ENCODE data around the gene PRTG. TPM values are rescaled to one million over a fixed set of nuclear protein-coding genes. Genes with fewer than 3 reads are reported as not detected.
"Not testable (repeated sequence)": the region's sequence is repeated elsewhere in the genome, so short reads cannot be mapped to it uniquely, and the experiment has no call there.

Gene PRTG
- total RNA-seq, 1 donor from 2014 or later: 574 TPM

DNA sequence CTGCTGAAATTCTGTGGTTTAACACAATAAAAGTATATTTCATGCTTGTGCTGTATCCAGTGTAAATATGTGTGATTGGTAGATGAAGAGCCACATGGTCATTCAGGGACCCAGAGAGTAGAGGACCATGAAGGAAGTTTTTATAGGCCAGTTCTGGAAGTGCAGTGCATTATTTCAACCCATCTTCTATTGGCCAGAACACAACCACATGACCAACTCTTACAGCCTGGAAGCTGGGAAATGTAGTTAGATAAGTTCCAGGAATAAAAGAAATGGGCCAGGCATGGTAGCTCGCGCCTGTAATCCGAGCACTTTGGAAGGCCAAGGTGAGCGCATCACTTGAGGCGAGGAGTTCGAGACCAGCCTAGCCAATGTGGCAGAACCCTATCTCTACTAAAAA lies 21.4 kb upstream of the PRTG start:
- TF ChIP-seq EZH2 (IDR thresholded peaks at IDR 0.05) (no peak), EZH2phosphoT487 (IDR thresholded peaks at IDR 0.05) (no peak)
- TF ChIP-seq, protein P1, sequence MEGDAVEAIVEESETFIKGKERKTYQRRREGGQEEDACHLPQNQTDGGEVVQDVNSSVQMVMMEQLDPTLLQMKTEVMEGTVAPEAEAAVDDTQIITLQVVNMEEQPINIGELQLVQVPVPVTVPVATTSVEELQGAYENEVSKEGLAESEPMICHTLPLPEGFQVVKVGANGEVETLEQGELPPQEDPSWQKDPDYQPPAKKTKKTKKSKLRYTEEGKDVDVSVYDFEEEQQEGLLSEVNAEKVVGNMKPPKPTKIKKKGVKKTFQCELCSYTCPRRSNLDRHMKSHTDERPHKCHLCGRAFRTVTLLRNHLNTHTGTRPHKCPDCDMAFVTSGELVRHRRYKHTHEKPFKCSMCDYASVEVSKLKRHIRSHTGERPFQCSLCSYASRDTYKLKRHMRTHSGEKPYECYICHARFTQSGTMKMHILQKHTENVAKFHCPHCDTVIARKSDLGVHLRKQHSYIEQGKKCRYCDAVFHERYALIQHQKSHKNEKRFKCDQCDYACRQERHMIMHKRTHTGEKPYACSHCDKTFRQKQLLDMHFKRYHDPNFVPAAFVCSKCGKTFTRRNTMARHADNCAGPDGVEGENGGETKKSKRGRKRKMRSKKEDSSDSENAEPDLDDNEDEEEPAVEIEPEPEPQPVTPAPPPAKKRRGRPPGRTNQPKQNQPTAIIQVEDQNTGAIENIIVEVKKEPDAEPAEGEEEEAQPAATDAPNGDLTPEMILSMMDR (IDR thresholded peaks at IDR 0.05): no peak
- Mint-ChIP-seq H3K36me3 (no peaks in the 10 kb centered on the region), H3K9me3 (no peaks in the 10 kb centered on the region), H3K4me1 (peaks cover 33% of the 10 kb centered on the region), H3K4me3 (no peak overlapping the region), H3K27me3 (ENCODE audit: insufficient read depth, low read depth) (no peaks in the 10 kb centered on the region), H3K27ac (no peak overlapping the region)
- no peak overlapping the region for H3K4me2 ChIP-seq
- H3K9me3 ChIP-seq (ENCODE audit: low read depth): no peaks in the 10 kb centered on the region
- H3K36me3 ChIP-seq: no peaks in the 10 kb centered on the region
- H4K20me1 ChIP-seq (ENCODE audit: low read depth): no peaks in the 10 kb centered on the region
- no peak overlapping the region for H3K4me3 ChIP-seq
- no peak overlapping the region for H2AFZ ChIP-seq (replicated peaks)
- peaks cover 15% of the 10 kb centered on the region for H3F3A ChIP-seq (ENCODE audit: low read depth)
- no peaks in the 10 kb centered on the region for H3K79me2 ChIP-seq (ENCODE audit: low read depth)
- peaks cover 14% of the 10 kb centered on the region for H3K4me1 ChIP-seq
- H3K27ac ChIP-seq: no peak overlapping the region
- H3K27me3 ChIP-seq: no peaks in the 10 kb centered on the region
- DNase-seq (ENCODE audit: low spot score): no peak
- H3K9ac ChIP-seq: no peak overlapping the region

DNA sequence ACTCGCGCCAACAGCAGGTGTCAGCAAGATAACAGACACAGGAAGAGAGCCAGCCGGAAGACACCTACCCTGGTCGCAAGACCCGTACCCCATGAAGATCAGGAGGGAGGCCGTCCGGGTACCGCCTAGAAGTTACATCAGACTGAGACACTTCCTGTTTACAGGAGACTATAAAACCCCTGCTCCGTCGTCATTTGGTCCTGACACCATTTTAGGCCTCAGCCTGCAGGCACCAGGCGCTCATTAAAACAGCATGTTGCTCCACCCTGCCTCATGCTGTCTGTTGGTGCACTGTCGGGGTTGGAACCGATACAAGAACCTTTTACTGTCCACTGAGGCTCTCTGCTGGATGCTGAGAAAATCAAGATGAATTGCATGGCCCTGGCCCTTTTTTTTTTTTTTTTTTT lies 15.6 kb upstream of the PRTG start:
- Mint-ChIP-seq H3K36me3 (peaks cover 3% of the 10 kb centered on the region), H3K27me3 (ENCODE audit: insufficient read depth, low read depth) (peaks cover 2% of the 10 kb centered on the region), H3K9me3 (no peaks in the 10 kb centered on the region), H3K4me3 (peak overlapping the region; percentile 41), H3K27ac (peak overlapping the region; percentile 82), H3K4me1 (peaks cover 11% of the 10 kb centered on the region)
- H3K27ac ChIP-seq: no peak overlapping the region
- TF ChIP-seq EZH2 (IDR thresholded peaks at IDR 0.05): no peak
- TF ChIP-seq, protein P1 (IDR thresholded peaks at IDR 0.05): no peak
- no peak for TF ChIP-seq EZH2phosphoT487 (IDR thresholded peaks at IDR 0.05)
- H3K79me2 ChIP-seq (ENCODE audit: low read depth): no peaks in the 10 kb centered on the region
- H3K4me2 ChIP-seq: no peak overlapping the region
- no peaks in the 10 kb centered on the region for H3F3A ChIP-seq (ENCODE audit: low read depth)
- DNase-seq (ENCODE audit: low spot score): no peak
- no peak overlapping the region for H3K4me3 ChIP-seq
- H3K4me1 ChIP-seq: peaks cover 6% of the 10 kb centered on the region
- no peaks in the 10 kb centered on the region for H4K20me1 ChIP-seq (ENCODE audit: low read depth)
- no peak overlapping the region for H3K9ac ChIP-seq
- H3K36me3 ChIP-seq: no peaks in the 10 kb centered on the region
- H3K9me3 ChIP-seq (ENCODE audit: low read depth): no peaks in the 10 kb centered on the region
- H3K27me3 ChIP-seq: no peaks in the 10 kb centered on the region
- no peak overlapping the region for H2AFZ ChIP-seq (replicated peaks)

DNA sequence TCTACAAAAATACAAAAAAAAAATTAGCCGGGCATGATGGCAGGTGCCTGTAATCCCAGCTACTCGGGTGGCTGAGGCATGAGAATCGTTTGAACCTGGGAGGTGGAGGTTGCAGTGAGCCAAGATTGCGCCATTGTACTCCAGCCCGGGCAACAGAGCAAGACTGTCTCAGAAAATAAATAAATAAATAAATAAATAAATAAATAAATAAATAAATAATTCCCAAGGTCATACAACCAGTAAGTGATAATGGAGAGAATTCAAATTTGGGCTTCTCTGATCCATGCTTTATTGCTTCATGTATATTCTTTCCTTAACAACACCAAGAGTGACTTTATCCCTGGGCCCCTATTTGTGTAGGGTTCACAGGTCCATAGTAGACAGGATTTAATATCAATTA lies 10.5 kb upstream of the PRTG start:
- H3K27me3 ChIP-seq; H3K9me3 ChIP-seq (ENCODE audit: low read depth); H3K27ac Mint-ChIP-seq; H3K4me1 ChIP-seq; H3K27ac ChIP-seq; H3K36me3 ChIP-seq; H3K9me3 Mint-ChIP-seq; H3K4me3 Mint-ChIP-seq; H3K4me2 ChIP-seq; H3K27me3 Mint-ChIP-seq (ENCODE audit: insufficient read depth, low read depth); H4K20me1 ChIP-seq (ENCODE audit: low read depth); H3K36me3 Mint-ChIP-seq; H3K4me3 ChIP-seq; DNase-seq (ENCODE audit: low spot score); H3F3A ChIP-seq (ENCODE audit: low read depth); H2AFZ ChIP-seq (replicated peaks); H3K9ac ChIP-seq; H3K79me2 ChIP-seq (ENCODE audit: low read depth): not testable (repeated sequence)
- H3K4me1 Mint-ChIP-seq: peaks cover 23% of the 10 kb centered on the region

DNA sequence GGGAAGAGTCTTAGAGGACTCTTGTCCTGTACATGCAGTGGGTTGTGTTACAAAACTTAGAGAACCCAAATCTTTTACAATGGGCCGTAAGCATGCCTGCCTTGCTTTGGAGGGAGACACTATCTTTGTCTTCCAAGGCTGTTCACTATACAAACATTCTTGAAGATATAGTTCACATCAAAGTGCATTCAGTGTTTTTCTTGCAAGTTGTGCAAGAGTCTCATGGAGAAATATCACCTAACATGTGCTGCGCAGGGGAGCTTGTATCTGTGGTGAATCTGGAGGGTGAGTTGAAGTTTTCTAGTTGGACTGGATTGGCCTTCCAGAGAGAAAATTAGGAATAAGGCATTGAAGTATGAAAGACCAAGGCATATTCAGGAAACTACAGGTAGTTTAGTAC lies 7.8 kb upstream of the PRTG start:
- Histone ChIP-seq H3K27me3 (peaks cover 5% of the 10 kb centered on the region), H3K27ac (no peak overlapping the region), H3F3A (ENCODE audit: low read depth) (no peaks in the 10 kb centered on the region), H3K4me2 (no peak overlapping the region), H3K4me3 (no peak overlapping the region), H3K9me3 (ENCODE audit: low read depth) (no peaks in the 10 kb centered on the region), H3K9ac (no peak overlapping the region), H2AFZ (replicated peaks) (peak overlapping the region; percentile 5), H4K20me1 (ENCODE audit: low read depth) (no peaks in the 10 kb centered on the region), H3K4me1 (no peaks in the 10 kb centered on the region), H3K79me2 (ENCODE audit: low read depth) (no peaks in the 10 kb centered on the region), H3K36me3 (no peaks in the 10 kb centered on the region)
- Mint-ChIP-seq H3K36me3 (no peaks in the 10 kb centered on the region), H3K4me3 (no peak overlapping the region), H3K27ac (peak overlapping the region; percentile 35), H3K27me3 (ENCODE audit: insufficient read depth, low read depth) (peaks cover 2% of the 10 kb centered on the region), H3K4me1 (peaks cover 22% of the 10 kb centered on the region), H3K9me3 (no peaks in the 10 kb centered on the region)
- no peak for TF ChIP-seq EZH2phosphoT487 (IDR thresholded peaks at IDR 0.05)
- TF ChIP-seq, protein P1 (IDR thresholded peaks at IDR 0.05): no peak
- no peak for TF ChIP-seq EZH2 (IDR thresholded peaks at IDR 0.05)
- DNase-seq (ENCODE audit: low spot score): no peak
